GM19025 (cell line): ENCODE data around the gene COL5A1.

Experiments used
- ATAC-seq: cut with Tn5 transposase; IDR thresholded peaks from one replicate; pipeline ENCODE4 v1.9.1; 2021; ENCODE audit warnings: mild to moderate bottlenecking, low read depth, moderate library complexity; ENCODE audit not compliant: unreplicated experiment

Gene COL5A1

DNA sequence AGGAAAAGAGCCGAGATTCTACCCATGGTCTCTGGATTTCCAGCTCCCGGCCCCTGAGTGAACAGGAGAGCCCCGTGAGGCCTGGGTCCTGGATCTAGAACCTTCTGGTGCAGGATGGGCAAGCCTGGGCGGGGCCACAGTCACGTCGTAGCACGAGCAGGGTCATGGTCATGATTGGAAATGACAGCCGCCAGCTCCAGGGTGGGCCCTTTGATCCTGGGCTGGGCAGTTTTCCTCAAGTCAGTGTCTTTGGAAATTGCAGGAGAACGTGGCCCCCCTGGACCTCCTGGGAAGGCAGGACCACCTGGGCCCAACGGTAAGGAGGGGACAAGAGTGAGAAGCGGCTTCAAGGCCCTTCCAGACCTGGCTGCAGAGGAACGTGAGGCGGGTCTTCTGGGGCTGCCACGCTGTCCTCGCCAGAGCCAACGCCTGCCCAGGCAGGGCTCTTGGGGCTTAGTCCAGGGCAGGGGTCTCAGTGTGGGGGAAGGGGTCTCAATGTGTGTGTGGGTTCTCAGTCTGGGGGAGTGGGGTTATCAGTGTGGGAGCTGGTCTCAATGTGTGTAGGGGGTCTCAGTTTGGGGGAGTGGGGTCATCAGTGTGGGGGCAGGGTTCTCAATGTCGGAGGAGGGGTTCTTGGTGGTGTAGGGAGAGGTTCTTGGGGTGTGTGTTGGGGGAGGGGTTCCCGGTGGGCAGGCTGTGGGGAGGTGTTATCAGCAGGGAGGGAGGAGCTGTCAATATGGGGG is 241.6 kb downstream of the COL5A1 start:
- no peak for ATAC-seq

DNA sequence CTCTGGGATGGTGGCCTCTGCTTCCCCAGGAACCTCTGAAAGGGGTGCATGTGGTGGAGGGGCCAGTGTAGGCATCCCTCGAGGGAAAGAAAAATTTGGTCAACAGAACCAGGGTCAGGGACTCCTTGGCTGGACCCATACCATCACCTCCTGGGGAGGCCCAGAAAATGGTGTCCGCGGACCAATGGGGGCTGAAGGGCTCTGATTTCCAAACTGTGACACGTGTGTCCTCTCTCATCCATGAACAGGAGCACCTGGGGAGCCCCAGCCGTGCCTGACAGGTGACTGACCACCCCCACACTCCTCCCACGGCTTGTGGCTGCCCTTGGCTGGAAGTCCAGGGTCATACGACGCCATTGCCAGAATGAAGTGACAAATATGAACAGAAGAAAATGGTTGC is 242.9 kb downstream of the COL5A1 start:
- no peak for ATAC-seq

DNA sequence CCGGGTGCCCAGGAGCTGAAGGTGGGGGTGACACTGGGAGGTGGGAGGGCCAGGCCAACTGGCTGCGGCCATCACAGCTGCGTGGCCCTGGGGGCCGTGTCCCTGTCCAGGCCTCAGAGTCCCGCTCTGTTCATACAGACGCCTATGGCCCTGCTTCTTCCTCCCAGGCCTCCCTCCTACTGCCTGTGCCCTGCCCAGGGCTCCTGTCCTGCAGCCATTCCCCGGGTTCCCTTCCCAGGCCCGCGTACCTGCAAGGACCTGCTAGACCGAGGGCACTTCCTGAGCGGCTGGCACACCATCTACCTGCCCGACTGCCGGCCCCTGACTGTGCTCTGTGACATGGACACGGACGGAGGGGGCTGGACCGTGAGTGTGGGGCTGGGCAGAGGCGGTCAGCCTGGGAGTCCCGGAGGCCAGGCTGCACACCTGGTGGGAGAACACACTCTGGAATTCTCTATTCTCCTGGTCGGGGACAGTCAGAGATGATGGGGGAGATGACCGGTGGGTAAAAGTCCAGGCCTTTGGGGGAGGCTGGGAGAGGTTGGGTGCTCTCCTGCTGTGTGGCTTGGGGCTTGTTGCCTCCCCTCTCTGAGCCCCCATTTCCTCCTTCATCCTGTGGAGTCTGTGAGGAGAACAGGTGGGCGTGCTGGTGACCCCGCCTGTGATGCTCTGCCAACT is 243.5 kb downstream of the COL5A1 start:
- no peak for ATAC-seq

DNA sequence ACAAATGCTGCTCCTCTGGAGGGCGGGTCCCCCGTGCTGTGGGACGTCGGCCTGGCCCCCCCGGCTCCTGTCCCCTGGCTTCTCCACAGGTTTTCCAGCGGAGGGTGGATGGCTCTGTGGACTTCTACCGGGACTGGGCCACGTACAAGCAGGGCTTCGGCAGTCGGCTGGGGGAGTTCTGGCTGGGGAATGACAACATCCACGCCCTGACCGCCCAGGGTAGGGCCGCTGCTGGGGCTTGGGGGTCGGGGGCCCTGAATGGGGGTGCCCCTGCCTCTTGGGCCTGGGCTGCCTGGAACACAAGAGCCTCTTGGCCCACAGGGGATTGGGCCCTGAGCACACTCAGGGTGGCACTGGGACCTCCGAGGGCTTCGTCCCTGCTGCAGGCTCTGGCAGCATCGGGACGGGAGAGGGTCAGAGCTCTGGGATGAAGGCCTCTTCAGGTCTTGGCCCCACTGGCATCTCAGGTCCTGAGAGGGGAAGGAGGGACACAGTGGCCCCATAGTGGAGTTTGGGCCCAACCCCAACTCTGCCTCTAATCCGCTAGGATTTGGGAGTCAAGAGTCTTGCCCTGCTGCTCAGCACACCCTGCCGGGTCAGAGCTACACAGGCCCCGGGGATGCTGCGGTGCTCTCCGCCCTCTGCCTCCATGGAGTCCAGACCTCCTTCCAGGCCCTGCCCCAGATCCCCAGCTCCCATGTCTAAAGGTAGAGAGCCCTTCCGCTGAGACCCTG is 244.2 kb downstream of the COL5A1 start:
- no peak for ATAC-seq

- ATAC-seq: no peak
Observed at GRCh38 chr9:134886413-134886913, 244.9 kb downstream of the COL5A1 start.

GRCh38 chr9:134887219-134887618 is 245.6 kb downstream of the COL5A1 start:
- ATAC-seq: no peak

DNA sequence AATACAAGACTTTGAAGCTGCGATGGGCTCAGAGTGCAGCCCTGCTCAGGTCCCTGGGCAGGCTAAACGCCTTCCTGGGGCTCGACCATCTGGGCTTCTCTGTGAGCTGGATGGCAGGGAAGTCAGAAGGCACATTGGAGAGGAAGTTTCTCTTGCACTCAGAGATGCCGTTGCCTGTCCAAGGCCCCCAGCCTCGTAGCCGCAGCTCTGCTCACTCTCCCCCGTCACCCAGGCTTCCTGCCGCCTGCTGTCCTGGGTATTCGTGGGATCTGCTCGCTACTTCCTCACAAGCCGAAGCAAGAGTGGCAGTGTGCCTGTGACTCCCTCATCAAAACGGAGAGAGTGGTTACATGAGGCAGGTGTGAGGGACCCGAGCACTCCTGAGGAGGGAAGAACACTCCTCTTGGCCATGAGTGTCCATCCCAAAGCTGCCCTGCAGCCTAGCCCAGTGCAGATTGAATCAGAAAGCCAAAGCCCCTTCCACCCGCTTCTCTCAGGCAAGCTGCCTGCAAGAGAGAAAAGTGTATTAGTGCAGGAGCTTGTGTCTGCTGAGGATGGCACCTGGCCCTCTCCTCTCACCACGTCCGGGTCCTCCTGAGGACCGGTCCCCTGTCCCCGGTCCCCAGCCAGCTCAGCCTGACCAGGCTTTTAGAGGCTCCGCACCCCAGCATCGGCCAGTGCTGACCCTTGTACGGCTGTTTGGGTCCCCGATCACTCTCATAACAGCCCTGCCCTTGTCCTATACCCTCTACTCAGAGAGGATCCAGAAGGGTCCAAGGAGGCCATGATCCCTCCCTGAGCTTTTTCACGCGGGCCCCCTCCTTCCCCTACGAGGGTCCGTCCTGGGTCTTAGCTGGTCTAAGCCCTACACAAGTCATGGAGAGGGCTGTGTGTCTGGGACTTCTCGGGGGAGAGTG is 246.3 kb downstream of the COL5A1 start:
- no peak for ATAC-seq

DNA sequence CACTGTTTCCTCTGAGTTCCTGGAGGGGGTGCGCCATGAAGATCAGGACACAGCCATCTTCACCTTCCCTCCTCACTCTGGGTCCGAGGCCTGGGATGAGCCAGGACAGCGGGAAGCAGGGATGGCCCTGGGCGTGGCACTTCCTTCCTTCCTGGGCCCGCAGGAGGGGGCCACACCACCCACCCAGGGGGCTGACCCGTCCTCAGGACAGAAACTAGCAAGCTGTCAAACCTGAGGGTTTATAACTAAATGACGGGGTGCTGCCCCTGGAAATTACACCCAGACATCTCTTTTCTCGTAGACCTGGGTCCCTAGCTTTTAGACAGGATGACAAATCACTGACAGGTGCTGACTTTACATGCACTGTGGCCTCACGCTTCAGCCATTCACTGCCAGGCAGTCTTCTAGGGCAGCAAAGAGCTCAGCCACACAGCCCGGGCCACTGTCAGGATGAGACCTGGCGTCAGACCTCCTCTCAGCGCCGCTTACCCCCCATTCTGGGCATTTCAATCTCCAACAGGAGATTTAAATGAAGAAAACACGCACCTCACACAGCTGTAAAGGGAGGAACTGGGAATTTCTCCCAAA is 247.1 kb downstream of the COL5A1 start:
- ATAC-seq: no peak

GRCh38 chr9:134889386-134890154 is 248.0 kb downstream of the COL5A1 start:
- ATAC-seq: no peak

DNA sequence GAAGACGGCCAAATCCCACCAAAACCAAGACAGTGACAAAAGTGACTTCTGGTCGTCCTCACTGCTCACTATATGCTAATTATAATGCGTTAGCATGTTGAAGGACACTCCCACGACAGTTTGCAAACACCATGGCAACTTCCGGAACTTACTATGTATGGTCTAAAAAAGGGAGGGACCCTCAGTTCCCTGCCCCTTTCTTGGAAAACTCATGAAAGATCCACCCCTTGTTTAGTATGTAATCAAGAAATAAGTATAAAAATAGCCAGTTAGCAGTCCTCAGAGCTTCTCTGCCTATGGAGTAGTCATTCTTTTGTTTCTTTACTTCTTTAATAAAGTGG is 248.5 kb downstream of the COL5A1 start:
- ATAC-seq: no peak

GRCh38 chr9:134891053-134891452 is 249.4 kb downstream of the COL5A1 start:
- ATAC-seq: no peak

DNA sequence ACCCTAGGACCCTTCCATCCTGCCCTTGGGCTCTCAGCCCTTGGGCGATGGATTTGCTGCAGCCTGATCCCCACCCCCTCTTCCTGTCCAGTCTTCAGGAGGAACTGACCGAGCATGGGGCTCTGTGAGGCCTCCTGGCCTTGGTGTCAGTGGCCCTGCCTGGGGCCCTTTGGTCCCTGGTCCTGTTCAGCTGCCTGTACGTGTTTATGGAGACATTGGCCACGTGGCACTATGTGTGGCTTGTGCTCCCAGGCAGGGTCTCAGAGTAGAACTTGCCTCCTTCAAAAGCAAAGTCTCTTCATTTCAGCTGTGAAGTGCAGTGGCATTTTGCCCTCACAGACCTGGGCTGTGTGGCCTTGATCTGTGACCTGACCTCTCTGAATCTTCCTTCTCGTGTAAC is 250.1 kb downstream of the COL5A1 start:
- no peak for ATAC-seq

DNA sequence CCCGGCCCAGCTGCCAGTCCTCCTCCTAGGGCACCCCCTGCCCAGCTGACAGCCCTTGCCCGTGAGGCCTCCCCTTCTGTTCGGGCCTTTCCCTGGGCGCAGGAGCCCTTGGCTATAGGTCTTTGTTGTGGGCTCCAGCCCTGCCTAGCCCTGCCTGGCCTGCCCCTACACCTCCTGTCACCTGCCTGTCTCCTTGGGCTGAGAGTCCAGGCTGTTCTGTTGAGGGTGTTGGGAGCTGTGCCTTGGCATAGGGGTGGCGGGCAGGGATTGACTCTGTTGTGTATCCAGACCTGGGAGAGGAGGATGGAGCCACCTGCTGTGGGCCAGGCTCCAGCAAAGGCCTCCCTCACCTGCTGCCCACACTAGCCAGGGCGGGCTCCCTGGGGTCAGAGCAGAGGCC is 250.6 kb downstream of the COL5A1 start:
- ATAC-seq: no peak

DNA sequence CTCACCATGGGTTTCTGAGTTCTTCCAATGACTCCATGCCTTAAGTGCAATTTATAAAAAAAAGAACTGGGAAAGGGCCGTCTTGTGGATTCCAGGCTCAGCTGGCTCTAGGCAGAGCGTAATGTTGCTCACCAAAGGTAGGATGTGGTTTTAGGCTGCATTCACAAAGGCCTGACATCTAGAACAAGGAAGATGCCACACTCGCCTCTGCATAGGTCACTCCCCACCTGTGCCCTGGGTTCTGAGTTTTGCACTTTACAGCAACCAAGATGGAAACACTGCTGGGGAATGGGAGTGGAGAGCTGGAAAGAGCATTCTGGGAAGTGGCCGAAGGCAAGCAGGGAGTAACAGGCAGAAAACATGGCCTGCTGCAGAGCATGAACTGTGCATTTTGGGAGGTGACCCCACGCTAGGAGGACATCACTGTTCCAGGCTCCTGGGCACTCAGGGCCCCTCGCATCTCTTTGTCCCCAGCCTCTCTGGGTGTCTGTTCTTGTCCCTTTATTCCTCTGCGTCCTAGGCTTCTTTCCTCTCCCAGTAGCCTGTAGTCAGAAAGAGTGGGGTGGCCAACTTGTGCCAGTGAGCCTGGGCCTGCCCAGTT is 251.3 kb downstream of the COL5A1 start:
- ATAC-seq: no peak
